HG03442 (cell line): ENCODE results near the gene ZNF556.
"Not testable (repeated sequence)": the region's sequence is repeated elsewhere in the genome, so short reads cannot be mapped to it uniquely, and the experiment has no call there.

Experiments used
- ATAC-seq: cut with Tn5 transposase; IDR thresholded peaks from one replicate; pipeline ENCODE4 v1.9.1; 2021; ENCODE audit warnings: mild to moderate bottlenecking, moderate library complexity; ENCODE audit not compliant: unreplicated experiment

Gene ZNF556

DNA sequence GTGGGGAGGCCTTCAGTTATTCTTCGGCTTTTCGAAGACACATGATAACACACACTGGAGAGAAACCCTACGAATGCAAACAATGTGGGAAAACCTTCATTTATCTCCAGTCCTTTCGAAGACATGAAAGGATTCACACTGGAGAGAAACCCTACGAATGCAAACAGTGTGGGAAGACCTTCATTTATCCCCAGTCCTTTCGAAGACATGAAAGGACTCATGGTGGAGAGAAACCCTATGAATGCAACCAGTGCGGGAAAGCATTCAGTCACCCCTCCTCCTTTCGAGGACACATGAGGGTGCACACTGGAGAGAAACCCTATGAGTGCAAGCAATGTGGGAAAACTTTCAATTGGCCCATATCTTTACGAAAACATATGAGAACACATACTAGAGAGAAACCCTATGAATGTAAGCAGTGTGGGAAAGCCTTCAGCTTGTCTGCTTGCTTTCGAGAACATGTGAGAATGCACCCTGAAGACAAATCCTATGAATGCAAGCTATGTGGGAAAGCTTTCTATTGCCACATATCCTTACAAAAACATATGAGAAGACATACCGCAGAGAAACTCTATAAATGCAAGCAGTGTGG is 14.0 kb upstream of the ZNF556 start:
- no peak for ATAC-seq

- no peak for ATAC-seq
These were observed 12.3 kb upstream of the ZNF556 start for GRCh38 chr19:2854849-2855248.

- ATAC-seq = no peak
These were observed 10.6 kb upstream of the ZNF556 start for GRCh38 chr19:2856457-2857050.

DNA sequence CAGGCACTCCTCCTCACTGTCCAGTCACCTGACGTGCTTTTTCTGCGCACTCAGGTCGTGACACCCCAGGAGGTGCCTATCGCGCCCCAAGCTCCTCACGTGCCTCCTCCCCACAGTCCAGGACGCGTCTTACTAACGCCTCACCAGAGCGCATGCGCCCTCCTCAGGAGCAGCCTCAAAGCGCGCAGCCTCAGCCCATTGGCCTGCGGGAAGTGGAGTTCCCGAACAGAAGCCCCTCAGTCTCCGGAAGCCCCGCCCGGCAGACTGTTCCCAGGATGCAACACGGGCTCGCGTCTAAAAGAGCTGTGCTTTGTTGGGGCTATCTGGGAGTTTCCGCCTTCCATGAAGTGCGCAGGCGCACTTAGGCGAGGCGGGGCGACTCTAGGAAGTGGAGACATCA is 8.3 kb upstream of the ZNF556 start:
- no peak for ATAC-seq

DNA sequence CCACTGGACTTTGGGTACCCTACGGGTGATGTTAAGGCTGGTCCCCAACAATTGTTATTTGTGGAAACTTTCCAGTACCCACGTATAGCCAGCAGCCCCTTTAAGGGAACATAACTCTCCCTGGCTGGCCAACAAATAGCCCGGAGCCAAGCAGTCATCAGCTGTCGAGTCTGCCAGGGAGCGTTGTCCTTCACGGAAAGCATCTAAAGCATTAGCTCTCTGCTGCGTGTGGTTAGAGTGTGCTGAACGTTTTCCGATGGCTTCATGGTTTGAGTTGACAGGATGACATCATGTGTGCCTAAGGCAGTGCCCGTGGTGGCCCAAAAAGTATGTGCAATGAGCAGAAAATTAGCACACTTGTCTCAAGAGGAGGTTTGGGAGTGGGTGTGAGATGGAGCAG is 3.3 kb upstream of the ZNF556 start:
- no peak for ATAC-seq

GRCh38 chr19:2865334-2866100 is 1.6 kb upstream of the ZNF556 start:
- ATAC-seq = no peak

- no peak for ATAC-seq
These were observed 575 bp upstream of the ZNF556 start for GRCh38 chr19:2866495-2867024.

DNA sequence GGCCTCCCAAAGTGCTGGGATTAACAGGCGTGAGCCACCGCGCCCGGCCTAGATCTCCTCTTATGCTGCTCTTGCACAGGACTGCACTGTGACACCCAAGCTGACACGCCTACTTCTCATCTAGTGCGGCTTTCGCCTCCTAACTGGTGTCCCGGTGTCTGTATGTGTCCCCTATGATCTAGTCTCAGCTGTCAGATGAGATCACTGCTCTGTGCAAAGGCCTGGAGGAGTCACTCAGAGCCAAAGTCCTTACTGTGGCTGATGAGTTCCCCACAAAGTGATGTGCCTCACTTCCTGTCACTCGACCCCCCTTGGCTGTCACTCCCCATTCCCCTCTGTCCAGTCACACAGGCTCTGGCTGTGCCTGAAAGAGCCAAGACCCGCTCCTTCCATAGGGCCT is 2.5 kb downstream of the ZNF556 start:
- ATAC-seq = no peak

GRCh38 chr19:2872175-2872574 is 5.0 kb downstream of the ZNF556 start:
- ATAC-seq = not testable (repeated sequence)

GRCh38 chr19:2877398-2878331 is 10.5 kb downstream of the ZNF556 start:
- no peak for ATAC-seq

- ATAC-seq = no peak
These were observed 16.7 kb downstream of the ZNF556 start for GRCh38 chr19:2883686-2884439.

DNA sequence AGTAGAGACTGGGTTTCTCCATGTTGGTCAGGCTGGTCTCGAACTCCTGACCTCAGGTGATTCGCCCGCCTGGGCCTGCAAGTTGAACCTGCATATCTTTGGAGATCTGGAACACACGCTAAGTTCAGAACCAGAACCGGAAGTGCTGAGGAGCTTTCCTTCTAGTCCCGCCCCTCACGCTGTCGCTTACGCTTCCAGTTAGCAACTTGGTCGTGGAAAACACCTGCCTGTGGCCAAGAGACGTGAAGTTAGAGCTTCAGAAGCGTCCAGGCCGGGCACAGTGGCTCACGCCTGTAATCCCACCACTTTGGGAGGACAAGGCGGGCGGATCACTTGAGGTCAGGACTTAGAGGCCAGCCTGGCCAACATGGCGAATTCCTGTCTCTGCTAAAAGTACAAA is 18.6 kb downstream of the ZNF556 start:
- ATAC-seq = no peak

DNA sequence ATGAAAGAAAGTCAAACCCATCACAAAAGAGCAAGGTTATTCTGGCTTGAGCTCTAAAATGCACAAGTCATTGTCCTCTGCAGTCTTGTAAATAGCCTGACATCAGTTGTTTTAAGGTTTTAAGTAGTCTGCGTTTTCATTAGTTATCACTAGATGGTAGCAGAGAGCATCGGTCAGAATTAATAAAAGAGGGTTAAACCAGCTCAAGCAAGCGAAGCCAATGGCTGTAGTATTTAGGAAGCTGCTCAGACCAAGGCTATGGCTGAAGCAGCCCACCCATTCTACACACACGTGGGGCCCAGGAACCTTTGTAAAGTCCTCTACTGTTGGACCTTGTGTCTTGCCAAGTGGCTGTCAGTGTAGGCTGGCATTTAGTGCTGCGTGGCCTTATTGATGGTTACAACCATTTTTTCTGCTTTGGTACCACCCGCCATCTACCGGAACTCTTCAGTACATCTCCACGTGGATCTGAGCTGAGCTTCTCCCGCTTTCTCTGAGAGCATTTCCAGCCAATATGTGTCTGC is 20.3 kb downstream of the ZNF556 start:
- ATAC-seq = no peak

DNA sequence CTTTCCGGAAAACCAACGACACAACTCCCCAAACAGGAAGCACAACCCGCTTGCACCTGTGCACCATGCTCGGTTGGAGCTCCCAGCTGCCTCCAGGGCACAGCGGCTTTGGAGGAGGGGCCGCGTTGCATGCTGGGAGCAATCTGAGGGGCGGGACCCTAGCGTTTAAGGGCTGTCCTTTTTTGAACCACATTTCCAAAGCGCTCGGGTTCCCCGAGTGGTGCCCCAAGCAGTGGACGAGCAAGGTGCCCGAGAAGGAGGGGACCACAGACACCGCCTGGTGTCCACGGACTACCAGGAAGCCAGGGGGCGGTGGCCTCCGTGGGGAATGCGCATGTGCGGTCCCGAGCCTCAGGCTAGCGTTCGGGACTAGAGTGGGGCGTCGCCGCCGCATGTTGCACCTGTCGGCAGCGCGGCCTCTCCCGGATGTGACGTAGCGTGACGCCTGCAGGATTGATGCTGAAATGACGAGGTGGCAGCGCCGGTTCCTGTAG is 21.6 kb downstream of the ZNF556 start:
- ATAC-seq = no peak

GRCh38 chr19:2890531-2890930 is 23.4 kb downstream of the ZNF556 start:
- ATAC-seq = not testable (repeated sequence)

DNA sequence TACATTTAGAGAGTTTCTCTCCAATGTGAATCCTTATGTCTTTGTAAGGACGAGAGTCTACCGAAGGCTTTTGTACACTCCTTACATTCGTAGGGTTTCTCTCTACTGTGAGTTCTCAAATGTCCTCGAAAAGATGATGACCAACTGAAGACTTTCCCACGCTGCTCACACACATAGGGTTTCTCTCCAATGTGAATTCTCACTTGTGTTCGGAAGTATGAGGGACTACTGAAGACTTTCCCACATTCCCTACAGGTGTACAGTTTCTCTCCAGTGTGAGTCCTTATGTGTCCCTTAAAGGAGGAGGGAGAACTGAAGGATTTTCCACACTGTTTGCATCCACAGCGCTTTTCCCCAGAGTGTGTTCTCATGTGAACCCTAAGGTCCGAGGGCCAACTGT is 29.6 kb downstream of the ZNF556 start:
- ATAC-seq = no peak

- ATAC-seq = peak; percentile 89
These were observed 33.4 kb downstream of the ZNF556 start, which contains the start of gene ZNF57 for GRCh38 chr19:2900296-2901252. Gene ZNF57 (plus strand): TSS chr19:2900928. CDS start chr19:2901046, 118 bp downstream.

GRCh38 chr19:2902590-2903218 is 35.6 kb downstream of the ZNF556 start:
- no peak for ATAC-seq
